Natural killer cell (primary cell): ENCODE measurements around the gene SH3BP5L. TPM values are rescaled to one million over a fixed set of nuclear protein-coding genes. Genes with fewer than 3 reads are reported as not detected.

Experiments used
- ATAC-seq, 3 donors: fragments of 150-1000 bp in 2 of 3; fragments of 200-7000 bp in 1 of 3; cut with Tn5 transposase; 1 replicate in 1 of 3; 2 replicates in 2 of 3; pipeline ENCODE4 v1.10.0; 2021; ENCODE audit warnings: mild to moderate bottlenecking in 2 of 3, moderate library complexity in 2 of 3
- DNase-seq, 2 donors: peaks; one replicate each; pipeline versions ENCODE4 v3.0.0 to v3.0.0-alpha.2; 2013 to 2021; ENCODE audit warnings: mixed read lengths in 1 of 2
- H3K27ac ChIP-seq: one replicate; pipeline ENCODE4 v1.5.1; 2013; ENCODE audit warnings: mild to moderate bottlenecking, low read length
- H3K27me3 ChIP-seq: one replicate; pipeline ENCODE4 v1.6.1; 2013; ENCODE audit warnings: low read length; ENCODE audit not compliant: control insufficient read depth, insufficient read depth
- H3K36me3 ChIP-seq: one replicate; pipeline ENCODE4 v1.6.1; 2013; ENCODE audit warnings: low read length; ENCODE audit not compliant: control insufficient read depth, insufficient read depth
- H3K4me1 ChIP-seq: one replicate; pipeline ENCODE4 v1.6.1; 2013; ENCODE audit warnings: low read length; ENCODE audit not compliant: control insufficient read depth, insufficient read depth
- H3K4me3 ChIP-seq: one replicate; pipeline ENCODE4 v1.5.1; 2013; ENCODE audit warnings: low read length
- H3K9me3 ChIP-seq: one replicate; pipeline ENCODE4 v1.6.1; 2013; ENCODE audit warnings: low read length; ENCODE audit not compliant: control insufficient read depth, insufficient read depth
- H3K27ac Mint-ChIP-seq, 2 donors: one replicate each; pipeline ENCODE4 v1.8.0; 2022; ENCODE audit warnings: mild to moderate bottlenecking in 2 of 2, mixed read lengths in 2 of 2, moderate library complexity in 1 of 2
- H3K27me3 Mint-ChIP-seq, 2 donors: one replicate each; pipeline ENCODE4 v1.8.0; 2022; ENCODE audit warnings: low read depth in 2 of 2, mixed read lengths in 2 of 2
- H3K36me3 Mint-ChIP-seq: one replicate; pipeline ENCODE4 v1.8.0; 2022; ENCODE audit warnings: mixed read lengths
- H3K4me1 Mint-ChIP-seq, 2 donors: one replicate each; pipeline ENCODE4 v1.8.0; 2022; ENCODE audit warnings: mixed read lengths in 2 of 2
- H3K4me3 Mint-ChIP-seq: one replicate; pipeline ENCODE4 v1.8.0; 2022; ENCODE audit warnings: mild to moderate bottlenecking, moderate library complexity, mixed read lengths
- H3K9me3 Mint-ChIP-seq, 2 donors: one replicate each; pipeline ENCODE4 v1.8.0; 2022; ENCODE audit warnings: mixed read lengths in 2 of 2
- WGBS: methylation state at CpG from one replicate; pipeline ENCODE4 v1.1.7; 2013; ENCODE audit warnings: missing lambda C conversion rate; ENCODE audit not compliant: insufficient coverage; 5-methylcytosine and 5-hydroxymethylcytosine counted together
- intact Hi-C: fragments of 100-400 bp; cut with micrococcal nuclease; formaldehyde crosslinking; loops from one replicate; pipeline ENCODE4 v1.14.2; 2022
- total RNA-seq, 4 donors: library from RNA; stranded (reverse); fragments of 120-200 nt in 1 of 4; gene quantifications; one replicate each; pipeline versions ENCODE4 v1.2.3 to v1.2.4, GENCODE V29; 2013 to 2022
- TF ChIP-seq, protein P1 (sequence below): fragments of 200-600 bp; IDR thresholded peaks from one replicate; pipeline ENCODE4 v1.8.0; 2022; ENCODE audit warnings: antibody characterized with exemption

Gene SH3BP5L
- total RNA-seq, 3 donors from 2014 or later (not counting 1 experiment from before 2014, with no cell fraction given): 19.0 to 27.5 (median 22.9) TPM

DNA sequence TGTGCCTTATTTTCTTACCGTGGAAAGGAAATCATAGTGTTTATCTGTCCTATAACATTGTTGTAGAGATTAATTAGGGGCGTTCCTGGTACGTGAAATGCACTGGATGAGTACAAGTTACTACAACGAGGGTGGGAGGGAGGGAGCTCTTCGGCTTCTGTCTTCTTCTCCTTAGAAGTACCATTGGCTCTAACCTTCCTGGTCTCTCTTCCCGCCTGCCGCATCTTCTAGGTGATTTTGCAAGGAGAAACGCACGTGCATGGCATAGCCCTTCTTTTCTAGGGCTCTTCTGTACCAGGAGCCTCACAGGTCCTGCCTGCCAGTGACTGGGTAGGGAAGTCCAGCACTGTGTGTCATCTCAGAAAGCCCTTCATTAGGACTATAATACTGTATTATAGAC is 16.8 kb downstream of the SH3BP5L start:
- H3K4me3 Mint-ChIP-seq: no peak overlapping the region
- no peaks in the 10 kb centered on the region for H3K9me3 ChIP-seq
- intact Hi-C loops: no loop called here
- TF ChIP-seq, protein P1, sequence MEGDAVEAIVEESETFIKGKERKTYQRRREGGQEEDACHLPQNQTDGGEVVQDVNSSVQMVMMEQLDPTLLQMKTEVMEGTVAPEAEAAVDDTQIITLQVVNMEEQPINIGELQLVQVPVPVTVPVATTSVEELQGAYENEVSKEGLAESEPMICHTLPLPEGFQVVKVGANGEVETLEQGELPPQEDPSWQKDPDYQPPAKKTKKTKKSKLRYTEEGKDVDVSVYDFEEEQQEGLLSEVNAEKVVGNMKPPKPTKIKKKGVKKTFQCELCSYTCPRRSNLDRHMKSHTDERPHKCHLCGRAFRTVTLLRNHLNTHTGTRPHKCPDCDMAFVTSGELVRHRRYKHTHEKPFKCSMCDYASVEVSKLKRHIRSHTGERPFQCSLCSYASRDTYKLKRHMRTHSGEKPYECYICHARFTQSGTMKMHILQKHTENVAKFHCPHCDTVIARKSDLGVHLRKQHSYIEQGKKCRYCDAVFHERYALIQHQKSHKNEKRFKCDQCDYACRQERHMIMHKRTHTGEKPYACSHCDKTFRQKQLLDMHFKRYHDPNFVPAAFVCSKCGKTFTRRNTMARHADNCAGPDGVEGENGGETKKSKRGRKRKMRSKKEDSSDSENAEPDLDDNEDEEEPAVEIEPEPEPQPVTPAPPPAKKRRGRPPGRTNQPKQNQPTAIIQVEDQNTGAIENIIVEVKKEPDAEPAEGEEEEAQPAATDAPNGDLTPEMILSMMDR: no peak
- no peak overlapping the region for H3K27ac Mint-ChIP-seq
- H3K36me3 Mint-ChIP-seq: peaks cover 2% of the 10 kb centered on the region
- no peaks in the 10 kb centered on the region for H3K27me3 Mint-ChIP-seq
- no peak overlapping the region for H3K4me3 ChIP-seq
- peaks cover 29% of the 10 kb centered on the region for H3K4me1 ChIP-seq
- no peaks in the 10 kb centered on the region for H3K9me3 Mint-ChIP-seq
- H3K4me1 Mint-ChIP-seq: peaks cover 13 to 37% of the 10 kb centered on the region in 2 donors
- 93% methylated on average over 9 of the region's 9 CpGs for WGBS
- H3K27me3 ChIP-seq: no peaks in the 10 kb centered on the region
- no peak for ATAC-seq
- no peak overlapping the region for H3K27ac ChIP-seq
- peaks cover 16% of the 10 kb centered on the region for H3K36me3 ChIP-seq
- DNase-seq: no peak

GRCh38 chr1:248807067-248807737 is 18.5 kb downstream of the SH3BP5L start:
- H3K27me3 Mint-ChIP-seq: peaks cover 0 to 6% of the 10 kb centered on the region in 2 donors
- 55% methylated on average over 15 of the region's 15 CpGs for WGBS
- intact Hi-C loops: no loop called here
- Histone ChIP-seq H3K27ac (no peak overlapping the region), H3K9me3 (no peaks in the 10 kb centered on the region), H3K27me3 (no peaks in the 10 kb centered on the region), H3K4me3 (no peak overlapping the region), H3K4me1 (peaks cover 29% of the 10 kb centered on the region), H3K36me3 (no peaks in the 10 kb centered on the region)
- H3K9me3 Mint-ChIP-seq: no peaks in the 10 kb centered on the region
- no peaks in the 10 kb centered on the region for H3K36me3 Mint-ChIP-seq
- no peak overlapping the region for H3K4me3 Mint-ChIP-seq
- TF ChIP-seq, protein P1: peak; percentile 62
- ATAC-seq (peak; percentile 64 to 80 (median 79)), DNase-seq (peak in 1 of 2 donors; percentile 73)
- peaks cover 13 to 37% of the 10 kb centered on the region in 2 donors for H3K4me1 Mint-ChIP-seq
- no peak overlapping the region for H3K27ac Mint-ChIP-seq

DNA sequence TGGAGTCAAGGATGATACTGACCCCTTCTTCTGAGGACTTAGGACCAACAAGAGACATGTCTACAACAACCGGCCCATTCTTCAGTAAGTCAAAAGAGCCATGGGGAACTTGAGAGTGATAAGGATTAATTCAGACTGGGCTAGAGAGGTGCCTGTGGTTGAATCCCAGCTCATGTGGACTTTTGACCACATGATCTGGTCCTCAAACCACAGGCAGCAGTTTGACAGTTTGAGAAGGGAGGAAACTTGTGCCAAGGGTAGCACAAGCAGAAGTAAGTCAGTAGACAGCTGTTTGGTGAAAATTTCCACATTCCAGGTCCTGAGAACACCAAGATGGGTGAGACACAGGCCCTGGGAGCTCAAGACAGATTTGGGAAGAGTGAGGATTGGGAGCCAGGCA is 19.8 kb downstream of the SH3BP5L start:
- peak overlapping the region; percentile 66 for H3K27ac ChIP-seq
- intact Hi-C loops: no loop called here
- H3K36me3 ChIP-seq: no peaks in the 10 kb centered on the region
- peaks cover 0 to 6% of the 10 kb centered on the region in 2 donors for H3K27me3 Mint-ChIP-seq
- H3K9me3 ChIP-seq: no peaks in the 10 kb centered on the region
- 94% methylated on average over 1 of the region's 1 CpG for WGBS
- ATAC-seq: no peak
- no peaks in the 10 kb centered on the region for H3K27me3 ChIP-seq
- no peak overlapping the region for H3K4me3 Mint-ChIP-seq
- H3K4me1 Mint-ChIP-seq: peaks cover 13 to 30% of the 10 kb centered on the region in 2 donors
- no peak overlapping the region for H3K4me3 ChIP-seq
- H3K36me3 Mint-ChIP-seq: no peaks in the 10 kb centered on the region
- no peak for DNase-seq
- H3K9me3 Mint-ChIP-seq: no peaks in the 10 kb centered on the region
- peak overlapping the region in 1 of 2 donors; percentile 27 for H3K27ac Mint-ChIP-seq
- TF ChIP-seq, protein P1: no peak
- peaks cover 29% of the 10 kb centered on the region for H3K4me1 ChIP-seq
